Activated naive CD4-positive, alpha-beta T cell treated with anti-CD3 and anti-CD28 coated beads, Interleukin-2, amount 50 U/mL, for 16 hours (primary cell): ENCODE measurements around the gene FAS.

Source experiments
- DNase-seq: peaks from one replicate; pipeline ENCODE4 v3.0.0-alpha.2; 2020

The FAS gene

GRCh38 chr10:88971221-88972061, 19.2 kb upstream of the FAS start:
- no peak for DNase-seq

DNA sequence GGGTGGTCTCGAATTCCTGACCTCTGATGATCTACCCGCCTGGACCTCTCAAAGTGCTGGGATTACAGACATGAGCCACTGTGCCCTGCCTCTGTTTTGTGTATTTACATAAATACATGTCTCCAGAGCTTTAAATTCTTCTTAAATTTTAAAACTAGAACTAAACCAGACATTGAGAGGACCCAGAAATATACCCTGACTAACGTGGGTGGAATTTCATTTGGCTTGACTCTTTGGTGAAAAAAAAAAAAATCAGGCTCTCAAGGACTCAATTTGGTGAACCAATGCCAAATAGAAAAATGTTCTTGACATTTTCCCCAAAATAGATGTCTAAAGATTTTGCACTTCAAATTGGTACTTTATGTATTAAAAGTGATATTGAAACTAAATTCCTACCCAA, 16.6 kb upstream of the FAS start:
- no peak for DNase-seq

- DNase-seq = no peak
Observed at GRCh38 chr10:88974446-88975376, 15.9 kb upstream of the FAS start.

- DNase-seq = no peak
Observed at GRCh38 chr10:88975377-88975720, 15.2 kb upstream of the FAS start.

DNA sequence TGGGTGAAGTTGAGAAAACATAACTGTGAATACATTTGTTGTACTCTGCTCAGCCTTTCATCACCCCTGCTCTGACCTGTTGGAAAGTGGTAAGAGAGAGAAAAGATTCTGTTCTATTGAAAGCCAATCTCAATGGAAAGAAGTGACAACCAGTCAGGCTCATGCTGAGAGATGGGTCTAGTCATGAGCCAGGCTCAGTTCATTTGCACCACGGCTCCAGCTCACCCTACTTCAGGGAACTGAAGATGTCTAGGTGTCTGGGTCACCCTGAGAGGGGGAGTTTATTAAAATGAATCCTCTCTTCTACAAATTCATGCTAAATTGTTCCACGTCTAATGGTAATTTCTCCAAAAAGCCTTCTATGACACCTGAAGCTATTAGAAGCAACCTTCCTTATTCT, 12.1 kb upstream of the FAS start:
- DNase-seq = no peak

DNA sequence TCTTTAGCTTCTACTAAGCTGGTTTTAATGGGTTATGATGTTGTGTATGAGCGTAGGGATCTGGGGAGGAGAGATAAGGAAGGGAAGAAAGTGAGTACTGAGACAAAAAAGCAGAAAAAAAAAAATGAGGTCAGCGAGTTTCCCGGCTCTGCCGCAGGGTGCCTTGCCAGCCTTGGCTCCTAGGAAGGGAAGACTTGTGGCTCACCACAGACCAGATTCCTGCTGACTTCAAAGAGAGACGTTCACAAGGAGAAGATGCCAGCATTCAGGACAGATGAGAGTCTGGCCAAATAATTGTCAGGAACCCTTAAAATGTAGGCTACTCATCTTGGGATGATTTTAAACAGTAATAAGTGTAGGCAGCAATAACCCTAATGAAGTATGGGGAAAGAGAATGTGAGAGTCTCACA, 11.4 kb upstream of the FAS start:
- DNase-seq = no peak

GRCh38 chr10:88979603-88980002, 11.0 kb upstream of the FAS start:
- DNase-seq = no peak

- no peak for DNase-seq
Observed at GRCh38 chr10:88980247-88980646, 10.4 kb upstream of the FAS start.

DNA sequence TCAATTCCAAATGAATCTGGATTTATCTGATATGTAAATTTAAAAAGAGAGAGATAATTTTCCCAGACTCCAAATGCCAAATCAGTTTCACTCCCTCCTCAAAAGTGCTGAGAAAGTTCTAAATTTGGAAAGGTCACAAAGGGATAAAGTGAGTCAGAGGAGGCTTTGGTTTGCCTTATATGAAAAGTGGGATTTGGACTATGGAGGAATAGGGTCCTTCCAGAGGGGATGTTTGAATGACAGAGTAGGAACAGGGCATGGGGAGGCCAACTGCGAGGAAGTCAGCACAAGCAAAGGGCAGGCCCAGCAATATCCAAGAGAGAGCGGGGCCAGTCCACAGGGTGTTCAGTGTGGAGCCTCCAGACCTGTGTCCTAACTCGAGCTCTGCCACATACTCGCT, 9.8 kb upstream of the FAS start:
- no peak for DNase-seq

DNA sequence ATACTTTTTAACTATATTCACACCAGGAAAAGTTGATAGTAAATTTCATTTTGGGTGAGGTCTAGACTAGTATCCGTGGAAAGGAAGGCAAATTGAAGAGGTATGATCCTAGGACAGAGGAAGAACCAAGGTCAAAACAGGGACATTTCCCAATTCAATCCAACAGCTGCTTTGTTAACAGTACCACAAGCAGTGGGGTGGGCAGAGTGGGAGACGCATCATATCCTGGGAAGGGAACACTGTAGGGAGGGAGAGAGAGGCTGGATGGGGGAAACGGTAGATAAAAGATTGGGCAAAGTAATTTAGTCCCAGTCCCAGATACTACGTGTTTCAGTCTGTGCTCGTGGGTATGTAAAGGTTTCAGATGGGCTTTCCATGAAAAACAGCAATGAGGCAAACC, 9.2 kb upstream of the FAS start:
- DNase-seq = no peak

DNA sequence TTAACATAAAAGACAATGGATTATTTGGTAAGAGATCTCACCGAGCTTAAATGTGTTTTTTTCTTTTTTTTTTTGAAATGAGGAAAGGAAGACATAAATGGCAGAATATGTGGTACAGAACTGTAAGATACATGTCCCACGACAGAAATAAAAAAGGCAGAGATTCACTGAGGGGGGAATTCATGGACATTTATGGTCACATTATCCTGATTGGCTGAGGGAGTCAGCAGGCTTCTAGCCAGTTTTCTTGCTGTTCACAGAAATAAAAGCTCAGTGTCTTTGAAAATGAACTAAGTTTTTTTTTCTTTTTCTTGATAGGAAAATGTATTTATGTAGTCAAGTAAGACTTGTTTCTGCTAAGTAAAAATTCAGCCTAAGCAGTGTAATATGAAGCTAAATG, 8.2 kb upstream of the FAS start:
- no peak for DNase-seq

- no peak for DNase-seq
Observed at GRCh38 chr10:88983206-88983605, 7.4 kb upstream of the FAS start.

GRCh38 chr10:88983939-88984338, 6.7 kb upstream of the FAS start:
- DNase-seq = no peak

DNA sequence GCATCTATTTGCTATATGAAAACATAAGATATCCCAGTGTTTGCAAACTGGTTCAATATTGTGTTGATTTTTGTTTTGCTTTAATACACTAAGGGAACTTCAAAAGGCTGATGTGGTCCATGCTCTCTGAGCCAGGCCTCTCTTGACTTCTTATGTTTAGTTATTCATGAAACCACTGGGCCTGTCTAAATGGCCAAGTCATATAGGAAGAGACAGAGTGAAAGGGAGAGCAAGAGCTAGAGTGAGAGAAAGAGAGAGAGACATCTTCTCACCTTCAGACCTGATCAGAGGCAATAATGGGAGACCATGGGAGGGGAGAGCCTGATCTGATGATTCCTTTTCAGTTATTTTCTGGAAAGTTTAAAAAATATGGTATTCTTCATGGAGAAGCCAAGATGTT, 6.1 kb upstream of the FAS start:
- no peak for DNase-seq

DNA sequence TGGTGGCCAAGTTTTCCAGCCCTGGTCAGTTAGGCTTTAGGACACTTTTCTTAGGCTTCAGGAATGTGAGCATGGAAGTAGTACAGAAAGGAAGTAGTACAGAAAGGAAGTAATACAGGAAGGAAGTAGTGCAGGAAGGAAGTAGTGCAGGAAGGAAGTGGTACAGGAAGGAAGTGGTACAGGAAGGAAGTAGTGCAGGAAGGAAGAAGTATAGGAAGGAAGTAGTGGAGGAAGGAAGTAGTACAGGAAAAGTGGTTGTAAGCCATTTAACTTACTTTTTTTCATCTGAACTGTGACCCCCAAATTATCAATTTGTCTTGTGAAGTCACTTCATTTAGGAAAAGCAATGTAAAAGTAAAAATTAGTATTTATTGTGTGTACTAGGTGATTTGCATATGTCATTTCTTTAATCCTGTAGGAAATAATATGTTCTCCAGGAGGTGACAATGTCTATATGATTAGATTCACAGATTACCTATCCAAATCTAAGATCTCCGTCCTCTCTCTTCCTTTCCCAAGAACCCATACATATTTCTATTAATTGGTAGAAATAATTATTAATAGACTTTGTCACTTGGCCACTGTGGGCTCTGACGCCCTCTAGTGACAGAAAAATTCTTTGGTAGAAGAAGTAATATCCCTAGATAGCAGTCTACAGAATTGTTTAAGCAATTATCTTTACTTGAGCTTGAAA, 3.9 kb upstream of the FAS start:
- DNase-seq = no peak

DNA sequence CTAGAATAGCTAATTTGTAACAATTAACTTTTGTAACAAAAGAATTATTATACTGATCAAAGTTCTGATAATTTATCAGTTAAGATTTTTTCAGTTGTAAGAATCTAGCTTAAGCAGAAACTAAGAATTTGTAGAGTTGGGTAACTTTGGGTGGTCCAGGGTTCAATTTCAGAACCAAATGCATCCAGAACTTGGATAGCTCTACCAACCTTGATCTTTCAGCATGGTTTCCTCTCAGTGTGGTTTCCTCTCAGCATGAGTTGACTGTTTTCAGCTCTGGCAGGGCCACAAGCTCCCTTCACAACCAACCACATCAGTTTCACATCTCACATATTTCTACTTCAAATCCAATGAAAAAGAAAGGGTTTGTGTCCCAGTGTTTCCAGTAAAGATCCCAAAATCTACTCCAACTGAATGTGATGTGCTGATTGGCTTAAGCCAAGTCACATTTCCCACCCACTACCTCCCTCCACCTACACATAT, 3.3 kb upstream of the FAS start:
- DNase-seq = peak; percentile 10

DNA sequence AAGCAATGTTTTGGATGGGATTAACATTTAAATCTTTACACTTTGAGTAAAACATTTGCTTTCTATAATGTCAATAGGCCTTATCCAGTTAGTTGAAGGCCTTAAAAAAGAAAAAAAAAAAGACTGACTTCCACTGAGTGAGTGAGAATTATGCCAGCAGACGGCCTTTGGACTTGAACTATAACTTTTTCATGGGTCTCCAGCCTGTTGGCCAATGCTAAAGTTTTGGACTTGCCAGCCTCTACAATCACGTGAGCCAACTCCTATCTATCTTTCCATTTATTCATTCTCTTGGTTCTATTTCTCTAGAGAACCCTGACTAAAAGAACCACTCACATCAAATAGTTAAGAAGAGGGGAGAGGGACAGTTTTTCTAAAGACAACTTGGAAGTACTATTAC, 2.8 kb upstream of the FAS start:
- no peak for DNase-seq

DNA sequence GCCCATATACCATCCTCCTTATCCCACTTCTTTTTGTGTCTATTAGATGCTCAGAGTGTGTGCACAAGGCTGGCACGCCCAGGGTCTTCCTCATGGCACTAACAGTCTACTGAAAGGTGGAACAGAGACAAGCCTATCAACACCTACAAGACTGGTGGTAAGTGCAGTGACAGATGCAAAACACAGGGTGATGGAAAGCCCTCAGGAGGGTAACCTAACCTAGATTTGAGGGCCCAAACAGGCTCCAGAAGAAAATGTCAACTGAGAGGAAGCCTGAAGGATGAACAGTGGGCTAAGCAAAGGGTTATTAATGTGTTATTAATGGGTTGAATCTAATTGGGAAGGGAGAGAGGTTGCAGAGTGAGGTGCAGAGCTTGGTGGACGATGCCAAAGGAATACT, 1.2 kb upstream of the FAS start:
- DNase-seq = no peak

DNA sequence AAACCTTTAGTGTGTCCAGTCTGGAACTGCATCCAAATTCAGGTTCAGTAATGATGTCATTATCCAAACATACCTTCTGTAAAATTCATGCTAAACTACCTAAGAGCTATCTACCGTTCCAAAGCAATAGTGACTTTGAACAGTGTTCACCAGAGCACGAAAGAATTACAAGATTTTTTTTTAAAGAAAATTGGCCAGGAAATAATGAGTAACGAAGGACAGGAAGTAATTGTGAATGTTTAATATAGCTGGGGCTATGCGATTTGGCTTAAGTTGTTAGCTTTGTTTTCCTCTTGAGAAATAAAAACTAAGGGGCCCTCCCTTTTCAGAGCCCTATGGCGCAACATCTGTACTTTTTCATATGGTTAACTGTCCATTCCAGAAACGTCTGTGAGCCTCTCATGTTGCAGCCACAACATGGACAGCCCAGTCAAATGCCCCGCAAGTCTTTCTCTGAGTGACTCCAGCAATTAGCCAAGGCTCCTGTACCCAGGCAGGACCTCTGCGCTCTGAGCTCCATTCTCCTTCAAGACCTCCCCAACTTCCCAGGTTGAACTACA, 694 bp upstream of the FAS start:
- no peak for DNase-seq

GRCh38 chr10:88991161-88991898, 732 bp downstream of the FAS start:
- DNase-seq = peak; percentile 74

GRCh38 chr10:88991899-88992320, 1.3 kb downstream of the FAS start:
- no peak for DNase-seq

DNA sequence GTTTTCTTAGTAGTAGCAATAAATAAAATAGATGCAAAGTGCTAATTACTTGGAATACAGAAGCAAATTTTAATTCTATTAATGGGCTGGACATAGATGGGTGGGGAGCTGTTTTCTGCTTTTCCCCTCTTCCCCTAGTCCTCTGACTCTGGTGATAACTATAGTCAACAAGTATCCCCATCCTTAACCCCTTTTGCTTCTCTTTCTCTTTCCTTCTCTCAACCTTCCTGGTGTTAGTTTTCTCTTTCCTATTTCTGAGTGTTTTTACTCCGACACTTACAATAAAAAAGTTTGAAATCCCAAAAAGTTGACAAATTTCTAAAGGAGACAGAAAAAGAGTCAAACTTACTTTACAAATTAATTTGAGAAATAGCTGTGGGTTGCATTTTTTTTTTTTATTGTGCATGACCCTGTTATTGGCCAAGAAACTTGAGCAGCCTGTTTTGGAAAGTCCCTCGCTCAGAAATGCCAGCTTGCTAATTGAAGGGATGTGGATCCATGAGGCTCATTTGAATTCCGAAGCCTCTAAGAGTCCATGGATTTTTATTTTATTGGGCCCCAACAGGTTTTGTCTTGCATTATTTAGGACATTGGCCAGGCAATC, 2.4 kb downstream of the FAS start:
- DNase-seq = no peak
